ENCODE data around the gene KLHL5.

Gene KLHL5

DNA sequence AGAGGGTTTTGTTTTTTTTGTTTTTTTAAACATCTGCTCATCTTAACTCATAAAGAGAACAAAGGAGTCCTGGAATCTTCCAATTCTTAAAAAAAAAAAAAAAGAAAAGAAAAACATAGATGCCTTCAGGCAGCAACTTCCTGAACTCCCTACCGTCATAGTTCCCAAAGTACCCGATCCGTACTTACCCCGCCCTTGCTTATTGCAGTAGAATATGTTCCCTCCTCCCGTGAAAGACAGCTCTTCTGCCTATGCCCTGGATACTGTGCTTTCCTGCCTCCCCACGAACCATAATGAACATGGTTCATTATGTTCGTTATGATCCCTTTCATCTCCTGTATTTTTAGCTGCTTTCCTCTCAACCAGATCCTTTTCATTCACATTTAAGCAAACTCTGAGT, 40.3 kb downstream of the KLHL5 start:
- Histone ChIP-seq H3K4me3 (ENCODE audit: insufficient read length, low read depth) (no peak overlapping the region), H3K9me3 (ENCODE audit: insufficient read depth, low read length) (no peaks in the 10 kb centered on the region), H3K36me3 (ENCODE audit: insufficient read depth, insufficient read length, low read length) (peaks cover 14% of the 10 kb centered on the region), H3K9ac (ENCODE audit: insufficient read length, low read depth) (no peak overlapping the region), H3K4me1 (ENCODE audit: insufficient read depth, insufficient read length) (no peaks in the 10 kb centered on the region), H3K27me3 (ENCODE audit: insufficient read depth, insufficient read length) (no peaks in the 10 kb centered on the region)
- no peak for DNase-seq (ENCODE audit: low read depth, low spot score)
- TF ChIP-seq YY1 (IDR thresholded peaks at IDR 0.05; ENCODE audit: insufficient read depth, insufficient read length) (no peak), ZNF274 (IDR thresholded peaks at IDR 0.05; ENCODE audit: low read depth, low read length) (no peak), SUZ12 (IDR thresholded peaks at IDR 0.05; ENCODE audit: extremely low read depth, insufficient read depth, insufficient read length) (no peak)

DNA sequence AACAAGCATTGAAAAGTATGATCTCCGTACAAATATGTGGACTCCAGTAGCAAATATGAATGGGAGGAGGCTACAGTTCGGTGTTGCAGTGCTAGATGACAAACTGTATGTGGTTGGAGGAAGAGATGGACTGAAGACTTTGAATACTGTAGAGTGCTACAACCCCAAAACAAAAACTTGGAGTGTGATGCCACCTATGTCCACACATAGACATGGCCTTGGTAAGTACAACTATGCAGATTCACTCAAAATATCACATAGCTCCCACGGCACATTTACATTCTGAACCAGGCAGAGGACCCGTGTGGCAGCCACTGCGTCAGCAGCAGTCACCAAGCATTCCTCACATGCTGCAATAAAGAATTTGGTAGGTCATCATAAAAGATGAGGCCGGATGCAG, 41.3 kb downstream of the KLHL5 start:
- H3K4me1 ChIP-seq (ENCODE audit: insufficient read depth, insufficient read length), result no peaks in the 10 kb centered on the region
- H3K9me3 ChIP-seq (ENCODE audit: insufficient read depth, low read length), result no peaks in the 10 kb centered on the region
- no peaks in the 10 kb centered on the region for H3K27me3 ChIP-seq (ENCODE audit: insufficient read depth, insufficient read length)
- H3K4me3 ChIP-seq (ENCODE audit: insufficient read length, low read depth), result no peak overlapping the region
- no peak for DNase-seq (ENCODE audit: low read depth, low spot score)
- H3K9ac ChIP-seq (ENCODE audit: insufficient read length, low read depth), result no peak overlapping the region
- TF ChIP-seq YY1 (IDR thresholded peaks at IDR 0.05; ENCODE audit: insufficient read depth, insufficient read length) (no peak), ZNF274 (IDR thresholded peaks at IDR 0.05; ENCODE audit: low read depth, low read length) (no peak), SUZ12 (IDR thresholded peaks at IDR 0.05; ENCODE audit: extremely low read depth, insufficient read depth, insufficient read length) (no peak)
- H3K36me3 ChIP-seq (ENCODE audit: insufficient read depth, insufficient read length, low read length), result peaks cover 17% of the 10 kb centered on the region

DNA sequence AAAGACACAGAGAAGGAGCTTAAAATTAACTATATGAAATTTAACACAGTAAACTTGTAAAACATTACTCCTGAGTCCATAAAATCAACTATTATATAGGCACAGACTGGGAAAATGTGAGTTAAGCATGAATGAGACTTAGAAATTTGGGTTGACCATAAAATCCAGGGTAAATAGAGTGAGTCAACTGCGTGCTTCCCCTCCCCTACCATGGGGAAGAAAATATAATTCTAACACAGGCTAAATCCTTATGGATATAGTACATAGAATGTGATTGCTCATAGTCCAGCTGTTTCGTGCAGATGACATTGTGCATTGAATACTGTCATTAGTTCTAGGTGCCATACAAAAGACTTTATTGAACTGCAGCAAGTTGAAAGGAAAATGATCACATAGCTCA, 42.2 kb downstream of the KLHL5 start:
- no peak overlapping the region for H3K4me3 ChIP-seq (ENCODE audit: insufficient read length, low read depth)
- no peaks in the 10 kb centered on the region for H3K4me1 ChIP-seq (ENCODE audit: insufficient read depth, insufficient read length)
- no peak overlapping the region for H3K9ac ChIP-seq (ENCODE audit: insufficient read length, low read depth)
- no peaks in the 10 kb centered on the region for H3K9me3 ChIP-seq (ENCODE audit: insufficient read depth, low read length)
- no peaks in the 10 kb centered on the region for H3K27me3 ChIP-seq (ENCODE audit: insufficient read depth, insufficient read length)
- H3K36me3 ChIP-seq (ENCODE audit: insufficient read depth, insufficient read length, low read length), result peaks cover 17% of the 10 kb centered on the region
- TF ChIP-seq YY1 (IDR thresholded peaks at IDR 0.05; ENCODE audit: insufficient read depth, insufficient read length) (no peak), SUZ12 (IDR thresholded peaks at IDR 0.05; ENCODE audit: extremely low read depth, insufficient read depth, insufficient read length) (no peak), ZNF274 (IDR thresholded peaks at IDR 0.05; ENCODE audit: low read depth, low read length) (no peak)
- DNase-seq (ENCODE audit: low read depth, low spot score), result no peak

DNA sequence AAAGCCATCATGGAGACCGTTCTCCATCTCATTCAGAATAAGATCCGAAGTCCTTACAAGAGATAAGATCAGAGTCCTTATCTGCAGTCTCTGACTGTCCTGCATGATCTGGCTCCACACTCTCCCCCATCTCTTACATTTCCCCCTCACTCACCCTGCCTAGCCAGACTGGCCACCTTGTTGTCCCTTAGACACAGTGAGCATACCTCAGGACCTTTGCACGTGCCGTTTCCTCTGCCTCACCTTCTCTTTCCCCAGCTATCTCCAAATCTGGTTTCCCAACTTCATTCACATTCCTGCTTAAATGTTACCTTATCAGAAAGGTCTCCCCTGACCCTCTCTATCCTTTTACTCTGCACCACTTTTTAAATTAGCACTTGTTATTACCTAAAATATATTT, 44.0 kb downstream of the KLHL5 start:
- H3K4me1 ChIP-seq (ENCODE audit: insufficient read depth, insufficient read length), result no peaks in the 10 kb centered on the region
- H3K27me3 ChIP-seq (ENCODE audit: insufficient read depth, insufficient read length), result no peaks in the 10 kb centered on the region
- no peak for DNase-seq (ENCODE audit: low read depth, low spot score)
- no peaks in the 10 kb centered on the region for H3K9me3 ChIP-seq (ENCODE audit: insufficient read depth, low read length)
- TF ChIP-seq ZNF274 (IDR thresholded peaks at IDR 0.05; ENCODE audit: low read depth, low read length) (no peak), YY1 (IDR thresholded peaks at IDR 0.05; ENCODE audit: insufficient read depth, insufficient read length) (no peak), SUZ12 (IDR thresholded peaks at IDR 0.05; ENCODE audit: extremely low read depth, insufficient read depth, insufficient read length) (no peak)
- H3K36me3 ChIP-seq (ENCODE audit: insufficient read depth, insufficient read length, low read length), result peaks cover 17% of the 10 kb centered on the region
- H3K4me3 ChIP-seq (ENCODE audit: insufficient read length, low read depth), result no peak overlapping the region
- no peak overlapping the region for H3K9ac ChIP-seq (ENCODE audit: insufficient read length, low read depth)

DNA sequence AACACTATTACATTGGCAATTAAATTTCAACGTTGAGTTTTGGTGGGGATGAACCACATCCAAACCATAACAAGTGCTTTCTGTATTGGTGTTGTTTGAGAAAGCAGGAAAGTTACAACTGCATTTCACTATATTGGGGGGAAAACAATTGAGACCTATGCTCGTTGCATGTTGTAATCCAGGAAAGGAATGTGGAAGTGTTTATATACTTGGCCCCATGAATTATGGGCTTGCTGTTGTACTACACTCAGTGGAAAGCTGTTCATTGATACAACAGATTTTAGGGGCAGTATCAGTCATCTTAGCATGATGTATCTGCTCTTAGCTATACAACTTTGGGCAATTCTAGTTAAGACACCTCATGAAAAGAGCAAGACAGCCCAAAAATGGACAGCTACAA, 52.4 kb downstream of the KLHL5 start:
- H3K36me3 ChIP-seq (ENCODE audit: insufficient read depth, insufficient read length, low read length), result peaks cover 22% of the 10 kb centered on the region
- H3K4me3 ChIP-seq (ENCODE audit: insufficient read length, low read depth), result no peak overlapping the region
- H3K4me1 ChIP-seq (ENCODE audit: insufficient read depth, insufficient read length), result no peaks in the 10 kb centered on the region
- no peak for TF ChIP-seq SUZ12 (IDR thresholded peaks at IDR 0.05; ENCODE audit: extremely low read depth, insufficient read depth, insufficient read length)
- no peak for TF ChIP-seq YY1 (IDR thresholded peaks at IDR 0.05; ENCODE audit: insufficient read depth, insufficient read length)
- TF ChIP-seq ZNF274 (IDR thresholded peaks at IDR 0.05; ENCODE audit: low read depth, low read length), result no peak
- no peak for DNase-seq (ENCODE audit: low read depth, low spot score)
- no peak overlapping the region for H3K9ac ChIP-seq (ENCODE audit: insufficient read length, low read depth)
- no peaks in the 10 kb centered on the region for H3K27me3 ChIP-seq (ENCODE audit: insufficient read depth, insufficient read length)
- H3K9me3 ChIP-seq (ENCODE audit: insufficient read depth, low read length), result no peaks in the 10 kb centered on the region

DNA sequence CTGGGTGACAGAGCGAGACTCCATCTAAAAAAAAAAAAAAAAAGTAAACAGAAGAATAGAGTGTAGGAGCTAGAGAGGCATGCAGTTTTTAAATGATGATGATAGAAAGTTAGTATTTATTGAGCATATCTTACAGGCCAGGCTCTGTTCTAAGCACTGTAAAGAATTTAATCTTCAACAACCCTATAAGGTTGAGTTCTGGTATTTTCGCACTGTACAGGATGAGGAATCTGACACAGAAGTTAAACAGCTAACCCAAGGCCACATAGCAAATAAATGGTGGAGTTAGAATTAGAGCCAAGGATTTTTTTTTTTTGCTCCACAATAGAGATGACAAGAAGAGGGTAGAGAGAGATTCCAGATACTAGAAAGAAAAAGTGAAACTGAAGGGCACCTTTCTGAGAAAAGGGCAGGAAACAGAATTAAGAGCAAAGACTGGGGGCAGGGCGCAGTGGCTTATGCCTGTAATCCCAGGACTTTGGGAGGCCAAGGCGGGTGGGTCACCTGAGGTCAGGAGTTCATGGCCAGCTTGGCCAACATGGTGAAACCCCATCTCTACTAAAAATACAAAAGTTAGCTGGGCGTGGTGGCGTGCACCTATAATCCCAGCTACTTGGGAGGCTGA, 56.1 kb downstream of the KLHL5 start:
- Histone ChIP-seq H3K27me3 (ENCODE audit: insufficient read depth, insufficient read length) (no peaks in the 10 kb centered on the region), H3K4me3 (ENCODE audit: insufficient read length, low read depth) (no peak overlapping the region), H3K9me3 (ENCODE audit: insufficient read depth, low read length) (no peaks in the 10 kb centered on the region), H3K4me1 (ENCODE audit: insufficient read depth, insufficient read length) (no peaks in the 10 kb centered on the region), H3K36me3 (ENCODE audit: insufficient read depth, insufficient read length, low read length) (peaks cover 19% of the 10 kb centered on the region), H3K9ac (ENCODE audit: insufficient read length, low read depth) (no peak overlapping the region)
- TF ChIP-seq ZNF274 (IDR thresholded peaks at IDR 0.05; ENCODE audit: low read depth, low read length) (no peak), SUZ12 (IDR thresholded peaks at IDR 0.05; ENCODE audit: extremely low read depth, insufficient read depth, insufficient read length) (no peak), YY1 (IDR thresholded peaks at IDR 0.05; ENCODE audit: insufficient read depth, insufficient read length) (no peak)
- DNase-seq (ENCODE audit: low read depth, low spot score), result no peak

DNA sequence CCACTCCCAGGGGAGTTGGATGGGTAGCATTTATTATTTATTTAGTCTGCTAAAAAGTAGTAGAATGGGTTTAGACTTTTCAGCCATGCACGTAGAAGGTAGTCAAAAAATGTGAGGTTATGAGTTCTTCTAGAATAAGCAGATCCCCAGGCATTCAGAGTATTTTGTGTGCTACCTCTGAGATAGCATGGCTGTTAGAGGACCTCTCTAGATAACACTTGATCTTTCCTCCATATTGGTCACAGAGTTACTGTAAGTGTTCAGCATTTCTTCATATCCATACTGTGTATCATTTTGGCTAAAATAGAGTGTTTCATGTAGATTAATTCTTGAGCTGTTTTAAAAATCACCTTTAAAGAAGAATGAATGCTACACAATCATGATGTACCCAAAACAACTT, 58.4 kb downstream of the KLHL5 start:
- H3K27me3 ChIP-seq (ENCODE audit: insufficient read depth, insufficient read length), result no peaks in the 10 kb centered on the region
- H3K36me3 ChIP-seq (ENCODE audit: insufficient read depth, insufficient read length, low read length), result peaks cover 7% of the 10 kb centered on the region
- DNase-seq (ENCODE audit: low read depth, low spot score), result no peak
- H3K4me3 ChIP-seq (ENCODE audit: insufficient read length, low read depth), result no peak overlapping the region
- no peak for TF ChIP-seq YY1 (IDR thresholded peaks at IDR 0.05; ENCODE audit: insufficient read depth, insufficient read length)
- no peak for TF ChIP-seq ZNF274 (IDR thresholded peaks at IDR 0.05; ENCODE audit: low read depth, low read length)
- TF ChIP-seq SUZ12 (IDR thresholded peaks at IDR 0.05; ENCODE audit: extremely low read depth, insufficient read depth, insufficient read length), result no peak
- H3K9me3 ChIP-seq (ENCODE audit: insufficient read depth, low read length), result no peaks in the 10 kb centered on the region
- no peaks in the 10 kb centered on the region for H3K4me1 ChIP-seq (ENCODE audit: insufficient read depth, insufficient read length)
- no peak overlapping the region for H3K9ac ChIP-seq (ENCODE audit: insufficient read length, low read depth)

Measured in NT2/D1 (cell line).